Fibroblast of the aortic adventitia (primary cell): ENCODE data around the gene DPAGT1. TPM values are rescaled to one million over a fixed set of nuclear protein-coding genes. Genes with fewer than 3 reads are reported as not detected.

Experiments
- DNase-seq: peaks from one replicate; pipeline ENCODE4 v3.0.0-alpha.2; 2010; ENCODE audit warnings: low read depth
- H3K4me3 ChIP-seq: 2 replicates; pipeline ENCODE4 v1.5.1; 2011; ENCODE audit warnings: low read depth, mild to moderate bottlenecking, control low read depth, low read length, moderate library complexity
- CTCF ChIP-seq: IDR thresholded peaks from 2 replicates; pipeline ENCODE4 v1.5.1; 2011; ENCODE audit warnings: mild to moderate bottlenecking, low read length, control low read depth, inconsistent platforms; ENCODE audit not compliant: insufficient read depth
- total RNA-seq: library from RNA; depleted of rRNA; stranded (reverse); fragments of >200 nt; gene quantifications from 2 replicates; pipeline ENCODE4 v1.2.3, GENCODE V29; 2012; ENCODE audit warnings: low replicate concordance

DPAGT1 gene
- total RNA-seq, 1 donor, result 30.5 TPM

GRCh38 chr11:119110439-119110838 lies 8.8 kb upstream of the DPAGT1 start:
- H3K4me3 ChIP-seq, result no peak overlapping the region
- no peak for TF ChIP-seq CTCF
- no peak for DNase-seq

- DNase-seq, result no peak
- no peak overlapping the region for H3K4me3 ChIP-seq
- TF ChIP-seq CTCF, result no peak
These were observed 8.2 kb upstream of the DPAGT1 start for GRCh38 chr11:119109843-119110242.

- TF ChIP-seq CTCF, result no peak
- DNase-seq, result no peak
- peak overlapping the region; percentile 84 for H3K4me3 ChIP-seq
These were observed 7.2 kb upstream of the DPAGT1 start for GRCh38 chr11:119108857-119109221.

- peak; percentile 35 for DNase-seq
- TF ChIP-seq CTCF, result no peak
- H3K4me3 ChIP-seq, result peak overlapping the region; percentile 84
These were observed 6.6 kb upstream of the DPAGT1 start for GRCh38 chr11:119108146-119108856.

GRCh38 chr11:119107538-119108145 lies 6.0 kb upstream of the DPAGT1 start:
- DNase-seq, result no peak
- no peak for TF ChIP-seq CTCF
- H3K4me3 ChIP-seq, result peak overlapping the region; percentile 84

GRCh38 chr11:119106564-119107537 lies 5.2 kb upstream of the DPAGT1 start, which contains the start of gene C2CD2L:
Gene C2CD2L (plus strand): TSS chr11:119107344. CDS start chr11:119107742, 398 bp downstream.
- H3K4me3 ChIP-seq, result peak within 1 kb of the TSS; percentile 84
- no peak for TF ChIP-seq CTCF
- DNase-seq, result peak; percentile 85
